Fibroblast of gingiva (primary cell): Measurements from ENCODE around the gene GRM1.

Experiments
- DNase-seq: peaks from one replicate; pipeline ENCODE4 v3.0.0-alpha.2; 2011; ENCODE audit warnings: low read depth

Gene GRM1

DNA sequence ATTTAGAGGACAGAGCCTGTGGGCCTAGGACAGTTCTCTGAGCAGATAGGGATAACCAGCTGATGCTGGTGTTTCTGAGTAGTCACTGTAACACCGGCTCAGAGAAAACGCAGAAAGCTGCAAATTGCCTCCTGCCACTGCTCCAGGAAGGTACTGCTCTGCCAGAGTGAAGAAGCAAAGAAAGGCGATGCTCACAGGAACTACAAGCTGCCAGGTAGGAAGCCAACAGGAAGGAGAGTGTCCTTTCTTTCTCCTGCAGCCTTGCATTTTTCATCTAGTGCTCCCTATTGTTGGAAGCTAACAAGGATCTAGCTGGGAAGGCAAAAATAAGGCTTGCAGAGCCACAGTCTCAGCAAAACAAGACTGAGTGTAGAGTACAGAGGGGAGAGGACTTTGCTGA, 444.1 kb downstream of the GRM1 start:
- no peak for DNase-seq

DNA sequence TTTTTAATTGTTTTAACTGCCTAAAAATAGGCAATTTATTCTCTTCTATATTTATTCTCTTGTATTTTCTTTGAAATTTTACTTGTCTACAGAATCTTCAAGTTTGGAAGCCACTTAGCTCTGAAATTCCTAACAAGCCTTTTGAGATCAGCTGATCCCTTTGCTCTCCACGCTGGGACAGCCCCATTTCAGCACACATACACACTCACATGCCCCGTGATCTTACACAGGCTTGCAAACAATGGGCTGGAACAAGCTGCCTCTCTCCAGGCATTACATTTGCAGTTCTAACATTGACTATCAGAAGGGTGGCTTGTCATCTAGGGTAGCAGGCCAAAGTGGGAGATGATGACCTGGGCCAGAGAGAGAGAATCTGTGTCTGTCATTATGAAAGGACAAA, 452.7 kb downstream of the GRM1 start:
- no peak for DNase-seq

DNA sequence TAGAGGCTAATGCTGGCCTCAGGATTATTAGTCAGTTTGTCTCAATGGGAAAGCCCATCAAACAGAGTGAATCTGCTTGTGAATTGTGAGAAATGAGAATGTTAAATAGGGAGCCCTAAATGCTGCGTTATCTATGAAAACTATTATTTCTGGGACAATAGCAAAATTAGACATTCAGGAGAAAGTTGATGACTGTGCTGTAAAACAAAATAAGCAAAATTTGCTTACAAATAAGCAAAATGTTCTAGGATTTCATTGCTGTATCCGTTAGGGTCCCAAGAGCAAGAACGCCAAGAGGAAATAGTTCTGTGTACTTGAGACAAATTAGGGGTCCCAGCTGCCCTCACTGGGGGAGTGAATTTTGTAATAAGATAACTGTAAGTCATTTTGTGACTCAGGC, 455.5 kb downstream of the GRM1 start:
- DNase-seq = no peak
